ENCODE data around the gene BEGAIN. TPM values are rescaled to one million over a fixed set of nuclear protein-coding genes. Genes with fewer than 3 reads are reported as not detected.

The BEGAIN gene
- total and polyA plus RNA-seq, 12 donors: 0.20 to 4.3 (median 0.83) TPM

DNA sequence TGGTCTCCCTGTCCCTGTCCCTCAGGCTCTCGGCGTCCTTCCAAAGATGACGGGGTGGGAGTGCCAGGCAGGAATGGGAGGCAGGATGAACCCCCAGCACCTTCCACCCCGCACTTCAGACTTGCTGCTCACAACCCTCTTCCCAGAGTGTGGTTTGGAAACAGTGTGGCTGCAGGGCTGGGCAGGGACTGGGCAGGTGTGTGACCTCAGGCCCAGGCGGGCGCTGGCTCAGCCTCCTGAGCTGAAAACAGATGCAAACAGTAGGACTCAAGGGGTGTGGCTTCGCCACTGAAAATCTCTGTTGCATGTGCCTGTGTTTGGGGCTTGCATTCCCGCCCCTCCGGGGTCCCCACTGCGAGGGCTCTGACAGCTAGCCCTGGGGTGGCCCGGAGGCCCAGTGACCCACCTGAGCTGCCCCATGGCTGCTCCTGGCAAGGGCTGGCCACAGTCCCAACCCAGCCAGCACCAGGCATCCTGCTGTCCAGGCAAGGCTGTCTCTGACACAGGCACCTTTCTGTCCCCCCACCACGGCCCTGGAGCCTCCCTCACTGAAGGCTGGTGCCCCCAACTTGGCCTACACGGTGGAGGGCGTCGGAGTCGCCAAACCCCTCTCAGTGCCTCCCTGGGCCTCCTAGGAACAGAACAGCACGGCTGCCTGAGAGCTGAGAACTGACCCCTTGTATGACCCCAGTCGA, 46.1 kb downstream of the BEGAIN start:
- H3K4me3 ChIP-seq: no peak overlapping the region
- no peaks in the 10 kb centered on the region for H3K27me3 ChIP-seq
- ATAC-seq: no peak
- H3K9me3 ChIP-seq: no peaks in the 10 kb centered on the region
- H3K4me1 ChIP-seq: peaks cover 0 to 5% (median 0%) of the 10 kb centered on the region in 9 donors
- DNase-seq: peak in 1 of 2 donors; percentile 8
- TF ChIP-seq, protein P1, sequence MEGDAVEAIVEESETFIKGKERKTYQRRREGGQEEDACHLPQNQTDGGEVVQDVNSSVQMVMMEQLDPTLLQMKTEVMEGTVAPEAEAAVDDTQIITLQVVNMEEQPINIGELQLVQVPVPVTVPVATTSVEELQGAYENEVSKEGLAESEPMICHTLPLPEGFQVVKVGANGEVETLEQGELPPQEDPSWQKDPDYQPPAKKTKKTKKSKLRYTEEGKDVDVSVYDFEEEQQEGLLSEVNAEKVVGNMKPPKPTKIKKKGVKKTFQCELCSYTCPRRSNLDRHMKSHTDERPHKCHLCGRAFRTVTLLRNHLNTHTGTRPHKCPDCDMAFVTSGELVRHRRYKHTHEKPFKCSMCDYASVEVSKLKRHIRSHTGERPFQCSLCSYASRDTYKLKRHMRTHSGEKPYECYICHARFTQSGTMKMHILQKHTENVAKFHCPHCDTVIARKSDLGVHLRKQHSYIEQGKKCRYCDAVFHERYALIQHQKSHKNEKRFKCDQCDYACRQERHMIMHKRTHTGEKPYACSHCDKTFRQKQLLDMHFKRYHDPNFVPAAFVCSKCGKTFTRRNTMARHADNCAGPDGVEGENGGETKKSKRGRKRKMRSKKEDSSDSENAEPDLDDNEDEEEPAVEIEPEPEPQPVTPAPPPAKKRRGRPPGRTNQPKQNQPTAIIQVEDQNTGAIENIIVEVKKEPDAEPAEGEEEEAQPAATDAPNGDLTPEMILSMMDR (IDR thresholded peaks at IDR 0.05): no peak
- no peaks in the 10 kb centered on the region for H3K36me3 ChIP-seq
- no peak overlapping the region for H3K27ac ChIP-seq
- intact Hi-C loops (cut with DNase I): loop anchor here in 1 of 10 donors (10.0 kb wide), 2 partner anchors 156 to 1214 kb away; no protein-coding TSS in a partner anchor
- WGBS, 2 donors: 92 to 93% methylated on average over 18 of the region's 18 CpGs

DNA sequence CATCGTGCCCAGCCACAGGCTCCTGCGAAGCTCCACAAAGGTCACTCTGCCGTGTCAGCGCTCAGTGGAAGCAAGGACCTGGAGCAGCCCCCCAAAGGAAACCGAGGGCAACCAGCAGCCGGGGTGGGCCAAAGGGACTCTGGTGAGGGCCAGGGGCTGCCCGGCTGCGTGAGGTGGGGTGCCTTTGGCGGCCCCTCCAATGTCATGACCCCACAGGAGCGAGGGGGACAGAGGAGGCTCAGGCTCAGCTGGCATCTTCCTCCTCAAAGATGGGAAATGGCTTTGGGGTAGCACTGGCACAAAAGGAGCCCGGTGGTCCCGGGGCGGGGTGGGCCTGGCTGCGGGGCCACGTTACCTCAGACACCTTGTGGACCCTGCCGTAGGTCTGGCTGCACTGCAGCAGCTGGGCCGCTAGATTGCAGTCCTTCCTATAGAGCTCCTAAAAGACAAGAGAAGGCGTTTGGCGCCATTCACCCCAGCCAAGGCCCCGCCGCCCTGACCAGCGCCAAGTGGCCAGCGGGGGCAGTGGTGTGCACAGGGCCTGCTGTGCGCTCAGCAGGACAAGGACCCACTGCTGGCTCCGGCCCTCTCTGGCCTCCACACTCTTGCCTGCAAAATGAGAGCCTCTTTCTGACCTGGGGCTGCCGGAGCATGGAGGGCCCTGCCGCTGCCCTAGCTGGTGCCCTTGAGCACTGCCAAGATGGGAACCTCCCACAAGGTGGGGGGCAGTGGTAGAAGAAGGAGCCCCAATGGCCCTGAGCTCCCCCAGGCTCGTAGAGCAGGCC, 46.9 kb downstream of the BEGAIN start:
- peak in 1 of 2 donors; percentile 11 for DNase-seq
- H3K27me3 ChIP-seq: no peaks in the 10 kb centered on the region
- no peaks in the 10 kb centered on the region for H3K4me1 ChIP-seq
- WGBS, 2 donors: 86 to 89% methylated on average over 28 of the region's 28 CpGs
- ATAC-seq: peak in 1 of 8 donors; percentile 15
- TF ChIP-seq, protein P1 (IDR thresholded peaks at IDR 0.05): peak in 1 of 9 donors; percentile 25
- no peaks in the 10 kb centered on the region for H3K9me3 ChIP-seq
- no peak overlapping the region for H3K27ac ChIP-seq
- intact Hi-C loops (cut with DNase I): loop anchor here in 1 of 10 donors (10.0 kb wide), 2 partner anchors 156 to 1214 kb away; no protein-coding TSS in a partner anchor
- no peaks in the 10 kb centered on the region for H3K36me3 ChIP-seq
- H3K4me3 ChIP-seq: no peak overlapping the region

DNA sequence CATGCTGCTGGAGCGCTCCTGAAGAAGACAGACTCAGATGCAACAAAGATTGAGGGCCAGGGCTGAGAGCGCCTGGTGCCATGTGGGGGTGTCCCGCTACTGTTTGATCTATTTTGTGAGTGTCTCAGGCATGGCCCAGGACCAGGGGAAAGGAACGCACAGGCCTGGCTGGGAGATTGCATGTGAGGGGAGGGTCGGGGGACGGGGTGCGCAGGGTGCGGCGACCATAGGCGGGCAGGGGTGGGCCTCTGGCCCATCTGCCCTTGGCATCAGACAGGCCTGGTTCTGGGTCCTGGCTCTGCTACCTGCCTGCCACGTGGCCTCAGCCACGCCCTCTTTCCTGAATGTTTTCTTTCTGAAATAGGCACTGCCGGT, 47.5 kb downstream of the BEGAIN start:
- Histone ChIP-seq H3K36me3 (no peaks in the 10 kb centered on the region), H3K4me1 (no peaks in the 10 kb centered on the region), H3K9me3 (no peaks in the 10 kb centered on the region), H3K27ac (no peak overlapping the region), H3K27me3 (no peaks in the 10 kb centered on the region), H3K4me3 (no peak overlapping the region)
- TF ChIP-seq, protein P1 (IDR thresholded peaks at IDR 0.05): no peak
- ATAC-seq: no peak
- DNase-seq: peak in 1 of 2 donors; percentile 5
- intact Hi-C loops (cut with DNase I): loop anchor here in 1 of 10 donors (10.0 kb wide), 2 partner anchors 155 to 1215 kb away; no protein-coding TSS in a partner anchor
- WGBS, 2 donors: 91 to 93% methylated on average over 13 of the region's 13 CpGs

DNA sequence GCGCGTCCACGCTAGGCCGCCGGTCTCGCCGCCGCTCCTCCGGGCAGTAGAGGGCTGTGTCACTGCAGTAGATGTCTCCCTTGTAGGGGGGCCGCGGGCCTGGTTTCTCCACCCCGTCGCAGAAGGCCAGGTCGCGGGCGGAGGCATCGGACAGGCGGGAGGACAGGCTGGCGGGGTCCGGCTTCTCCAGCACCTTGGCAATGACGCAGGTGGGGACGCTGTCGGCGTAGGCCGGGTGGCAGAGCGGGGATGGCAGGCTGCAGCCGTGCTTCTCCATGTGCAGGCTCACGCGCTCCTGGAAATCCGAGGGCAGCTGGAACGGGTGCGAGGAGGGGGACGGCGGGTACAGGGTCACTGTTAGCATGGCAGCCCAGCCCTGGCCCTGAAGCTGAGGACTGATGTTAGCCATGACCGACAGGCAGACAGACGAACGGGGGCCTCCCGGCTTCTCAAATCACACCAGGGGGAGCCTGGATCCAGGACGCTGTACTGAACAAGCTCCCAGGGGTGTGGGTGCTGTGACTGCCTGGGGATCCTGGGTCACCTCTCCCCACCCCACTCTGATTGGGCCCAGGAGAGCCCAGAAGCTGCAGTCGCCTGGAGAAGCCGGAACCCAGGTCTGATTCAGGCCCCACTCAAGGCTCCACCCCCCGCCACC, 48.1 kb downstream of the BEGAIN start:
- H3K27ac ChIP-seq: no peak overlapping the region
- WGBS, 2 donors: 95 to 96% methylated on average over 40 to 42 of the region's 42 CpGs
- H3K9me3 ChIP-seq: no peaks in the 10 kb centered on the region
- no peak overlapping the region for H3K4me3 ChIP-seq
- H3K4me1 ChIP-seq: peaks cover 0 to under 1% (median 0%) of the 10 kb centered on the region in 9 donors
- intact Hi-C loops (cut with DNase I): no loop called here
- ATAC-seq (no peak), DNase-seq (peak in 1 of 2 donors; percentile 11)
- no peaks in the 10 kb centered on the region for H3K27me3 ChIP-seq
- TF ChIP-seq, protein P1 (IDR thresholded peaks at IDR 0.05): no peak
- no peaks in the 10 kb centered on the region for H3K36me3 ChIP-seq
